Neural progenitor cell (in vitro differentiated cells): Measurements from ENCODE around the gene ATP8A1. TPM values are rescaled to one million over a fixed set of nuclear protein-coding genes. Genes with fewer than 3 reads are reported as not detected.

Source experiments
- DNase-seq: peaks from one replicate; pipeline ENCODE4 v3.0.0-alpha.2; 2016; ENCODE audit warnings: low spot score
- H2AFZ ChIP-seq: fragments of 200-600 bp; sonication (generic); replicated peaks from 2 replicates; pipeline ENCODE4 v1.6.1; 2016; ENCODE audit warnings: antibody characterized with exemption
- H3F3A ChIP-seq: fragments of 200-600 bp; sonication (generic); 2 replicates; pipeline ENCODE4 v1.6.1; 2016; ENCODE audit warnings: antibody characterized with exemption, low read depth
- H3K27ac ChIP-seq: fragments of 200-600 bp; sonication (generic); 2 replicates; pipeline ENCODE4 v1.5.1; 2016; ENCODE audit warnings: mild to moderate bottlenecking
- H3K27me3 ChIP-seq: fragments of 200-600 bp; sonication (generic); 2 replicates; pipeline ENCODE4 v1.6.1; 2016; ENCODE audit warnings: mild to moderate bottlenecking, moderate library complexity
- H3K36me3 ChIP-seq: fragments of 200-600 bp; sonication (generic); 2 replicates; pipeline ENCODE4 v1.5.1; 2016
- H3K4me1 ChIP-seq: fragments of 200-600 bp; sonication (generic); 2 replicates; pipeline ENCODE4 v1.6.1; 2016; ENCODE audit warnings: mixed run types
- H3K4me2 ChIP-seq: fragments of 200-600 bp; sonication (generic); 2 replicates; pipeline ENCODE4 v1.6.1; 2016
- H3K4me3 ChIP-seq: fragments of 200-600 bp; sonication (generic); 2 replicates; pipeline ENCODE4 v1.5.1; 2016
- H3K79me2 ChIP-seq: fragments of 200-600 bp; sonication (generic); 2 replicates; pipeline ENCODE4 v1.6.1; 2016; ENCODE audit warnings: low read depth
- H3K9ac ChIP-seq: fragments of 200-600 bp; sonication (generic); 2 replicates; pipeline ENCODE4 v1.6.1; 2016
- H3K9me3 ChIP-seq: fragments of 200-600 bp; sonication (generic); 2 replicates; pipeline ENCODE4 v1.5.1; 2016; ENCODE audit warnings: low read depth
- H4K20me1 ChIP-seq: fragments of 200-600 bp; sonication (generic); 2 replicates; pipeline ENCODE4 v1.6.1; 2016; ENCODE audit warnings: low read depth
- H3K27ac Mint-ChIP-seq: 3 replicates; pipeline ENCODE4 v1.8.0; 2021; ENCODE audit warnings: mixed read lengths
- H3K27me3 Mint-ChIP-seq: 2 replicates; pipeline ENCODE4 v1.8.0; 2022; ENCODE audit warnings: low read depth, mild to moderate bottlenecking, inconsistent platforms, moderate library complexity, mixed read lengths; ENCODE audit not compliant: insufficient read depth
- H3K36me3 Mint-ChIP-seq: 3 replicates; pipeline ENCODE4 v1.8.0; 2021; ENCODE audit warnings: mixed read lengths
- H3K4me1 Mint-ChIP-seq: 3 replicates; pipeline ENCODE4 v1.8.0; 2021; ENCODE audit warnings: mixed read lengths
- H3K4me3 Mint-ChIP-seq: 3 replicates; pipeline ENCODE4 v1.8.0; 2021; ENCODE audit warnings: mild to moderate bottlenecking, moderate library complexity, mixed read lengths
- H3K9me3 Mint-ChIP-seq: 3 replicates; pipeline ENCODE4 v1.8.0; 2020; ENCODE audit warnings: mixed read lengths
- CTCF ChIP-seq: fragments of 200-600 bp; sonication (generic); IDR thresholded peaks from 2 replicates; pipeline ENCODE4 v1.5.1; 2017; ENCODE audit warnings: antibody characterized with exemption, mild to moderate bottlenecking
- EZH2 ChIP-seq: fragments of 200-600 bp; sonication (generic); IDR thresholded peaks from 2 replicates; pipeline ENCODE4 v1.6.1; 2017; ENCODE audit warnings: antibody characterized with exemption, mild to moderate bottlenecking, moderate library complexity
- EZH2phosphoT487 ChIP-seq: fragments of 200-600 bp; sonication (generic); IDR thresholded peaks from 2 replicates; pipeline ENCODE4 v1.6.1; 2017; ENCODE audit warnings: antibody characterized with exemption
- total RNA-seq: library from RNA; depleted of rRNA; stranded (reverse); fragments of >200 nt; gene quantifications from 2 replicates; pipeline ENCODE4 v1.2.3, GENCODE V29; 2015; ENCODE audit warnings: low replicate concordance

ATP8A1 gene
- total RNA-seq, 1 donor from 2014 or later, result 46.1 TPM

- Mint-ChIP-seq H3K27me3 (peaks cover 31% of the 10 kb centered on the region), H3K27ac (no peak overlapping the region), H3K4me3 (no peak overlapping the region), H3K9me3 (no peaks in the 10 kb centered on the region), H3K4me1 (peaks cover 10% of the 10 kb centered on the region), H3K36me3 (peaks cover 2% of the 10 kb centered on the region)
- H3K9ac ChIP-seq, result no peak overlapping the region
- no peaks in the 10 kb centered on the region for H3K9me3 ChIP-seq
- no peak overlapping the region for H3K27ac ChIP-seq
- H3K27me3 ChIP-seq, result no peaks in the 10 kb centered on the region
- no peak overlapping the region for H2AFZ ChIP-seq
- H3K4me2 ChIP-seq, result no peak overlapping the region
- DNase-seq, result no peak
- H3K36me3 ChIP-seq, result no peaks in the 10 kb centered on the region
- H4K20me1 ChIP-seq, result peaks cover 20% of the 10 kb centered on the region
- no peaks in the 10 kb centered on the region for H3K79me2 ChIP-seq
- peaks cover 23% of the 10 kb centered on the region for H3K4me1 ChIP-seq
- peaks cover 14% of the 10 kb centered on the region for H3F3A ChIP-seq
- no peak overlapping the region for H3K4me3 ChIP-seq
- TF ChIP-seq EZH2phosphoT487 (no peak), CTCF (no peak), EZH2 (no peak)
These were observed 158.9 kb downstream of the ATP8A1 start for GRCh38 chr4:42498040-42498439.

GRCh38 chr4:42497142-42497910 lies 159.6 kb downstream of the ATP8A1 start:
- no peak for TF ChIP-seq EZH2
- TF ChIP-seq EZH2phosphoT487, result no peak
- TF ChIP-seq CTCF, result no peak
- no peak overlapping the region for H3K4me3 Mint-ChIP-seq
- H3K9me3 Mint-ChIP-seq, result no peaks in the 10 kb centered on the region
- H3K27me3 ChIP-seq, result no peaks in the 10 kb centered on the region
- peaks cover 2% of the 10 kb centered on the region for H3K36me3 Mint-ChIP-seq
- peaks cover 14% of the 10 kb centered on the region for H4K20me1 ChIP-seq
- peaks cover 25% of the 10 kb centered on the region for H3K27me3 Mint-ChIP-seq
- no peak overlapping the region for H3K27ac Mint-ChIP-seq
- peaks cover 15% of the 10 kb centered on the region for H3K4me1 ChIP-seq
- H3K36me3 ChIP-seq, result no peaks in the 10 kb centered on the region
- peaks cover 14% of the 10 kb centered on the region for H3F3A ChIP-seq
- no peak overlapping the region for H2AFZ ChIP-seq
- no peak for DNase-seq
- H3K4me3 ChIP-seq, result no peak overlapping the region
- peaks cover 7% of the 10 kb centered on the region for H3K4me1 Mint-ChIP-seq
- no peak overlapping the region for H3K4me2 ChIP-seq
- H3K27ac ChIP-seq, result no peak overlapping the region
- H3K79me2 ChIP-seq, result no peaks in the 10 kb centered on the region
- no peaks in the 10 kb centered on the region for H3K9me3 ChIP-seq
- H3K9ac ChIP-seq, result no peak overlapping the region

- DNase-seq, result no peak
- Histone ChIP-seq H2AFZ (no peak overlapping the region), H3K27ac (no peak overlapping the region), H3K9ac (no peak overlapping the region), H3K4me2 (no peak overlapping the region), H4K20me1 (no peaks in the 10 kb centered on the region), H3K4me1 (peaks cover 16% of the 10 kb centered on the region), H3K79me2 (no peaks in the 10 kb centered on the region), H3F3A (peaks cover 12% of the 10 kb centered on the region), H3K27me3 (no peaks in the 10 kb centered on the region), H3K9me3 (no peaks in the 10 kb centered on the region), H3K4me3 (no peak overlapping the region), H3K36me3 (no peaks in the 10 kb centered on the region)
- Mint-ChIP-seq H3K4me3 (no peak overlapping the region), H3K27ac (no peak overlapping the region), H3K4me1 (peaks cover 11% of the 10 kb centered on the region), H3K9me3 (no peaks in the 10 kb centered on the region), H3K36me3 (peaks cover 2% of the 10 kb centered on the region), H3K27me3 (peaks cover 20% of the 10 kb centered on the region)
- no peak for TF ChIP-seq CTCF
These were observed 163.9 kb downstream of the ATP8A1 start for GRCh38 chr4:42492962-42493361.
